ENCODE measurements around the gene NEMP1.
A peak's percentile ranks its signal among the peaks of the same experiment; 100 is the strongest.
"Not testable (repeated sequence)": the region's sequence is repeated elsewhere in the genome, so short reads cannot be mapped to it uniquely, and the experiment has no call there.

NEMP1 gene

DNA sequence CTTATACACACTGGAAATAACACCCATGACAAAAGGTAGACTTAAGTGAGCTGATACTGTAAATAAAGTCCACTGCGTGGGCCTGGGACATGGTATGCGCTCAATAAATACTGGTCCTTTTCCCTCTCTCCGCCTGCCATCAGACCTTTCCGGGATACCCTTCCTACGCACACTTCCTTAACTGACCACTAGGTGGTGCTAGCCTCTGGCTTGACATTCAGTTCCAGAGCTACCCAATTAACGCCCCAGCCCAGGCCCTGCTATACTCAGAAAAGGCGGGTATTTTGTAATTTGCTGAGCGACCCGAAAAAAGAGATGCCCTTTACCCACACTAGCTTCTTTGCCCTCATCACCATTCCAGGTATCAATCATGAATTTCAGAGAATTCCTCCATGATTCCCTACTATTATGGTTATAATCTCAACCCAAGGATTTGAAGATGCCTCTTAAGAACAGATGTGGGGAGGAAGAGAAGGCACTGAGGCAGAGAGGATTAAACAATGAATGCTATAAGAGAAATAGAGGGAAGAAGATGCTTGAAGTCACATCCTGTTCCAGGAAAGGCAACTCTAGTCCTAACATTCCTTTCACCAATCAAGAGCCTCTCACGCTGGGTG is 45.8 kb upstream of the NEMP1 start:
- no peak for DNase-seq (ENCODE audit: extremely low read depth, insufficient read length)
- no peaks in the 10 kb centered on the region for H3K36me3 ChIP-seq (ENCODE audit: control insufficient read depth, insufficient read depth, low read length)
- peaks cover 4% of the 10 kb centered on the region for H3K27me3 ChIP-seq (replicated peaks; ENCODE audit: control insufficient read depth, insufficient read depth, low read length)
- no peak overlapping the region for H3K4me3 ChIP-seq (replicated peaks; ENCODE audit: low read depth, low read length)
- TF ChIP-seq, protein P1, sequence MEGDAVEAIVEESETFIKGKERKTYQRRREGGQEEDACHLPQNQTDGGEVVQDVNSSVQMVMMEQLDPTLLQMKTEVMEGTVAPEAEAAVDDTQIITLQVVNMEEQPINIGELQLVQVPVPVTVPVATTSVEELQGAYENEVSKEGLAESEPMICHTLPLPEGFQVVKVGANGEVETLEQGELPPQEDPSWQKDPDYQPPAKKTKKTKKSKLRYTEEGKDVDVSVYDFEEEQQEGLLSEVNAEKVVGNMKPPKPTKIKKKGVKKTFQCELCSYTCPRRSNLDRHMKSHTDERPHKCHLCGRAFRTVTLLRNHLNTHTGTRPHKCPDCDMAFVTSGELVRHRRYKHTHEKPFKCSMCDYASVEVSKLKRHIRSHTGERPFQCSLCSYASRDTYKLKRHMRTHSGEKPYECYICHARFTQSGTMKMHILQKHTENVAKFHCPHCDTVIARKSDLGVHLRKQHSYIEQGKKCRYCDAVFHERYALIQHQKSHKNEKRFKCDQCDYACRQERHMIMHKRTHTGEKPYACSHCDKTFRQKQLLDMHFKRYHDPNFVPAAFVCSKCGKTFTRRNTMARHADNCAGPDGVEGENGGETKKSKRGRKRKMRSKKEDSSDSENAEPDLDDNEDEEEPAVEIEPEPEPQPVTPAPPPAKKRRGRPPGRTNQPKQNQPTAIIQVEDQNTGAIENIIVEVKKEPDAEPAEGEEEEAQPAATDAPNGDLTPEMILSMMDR (IDR thresholded peaks at IDR 0.05; ENCODE audit: insufficient read depth, low read length, poor library complexity, severe bottlenecking): peak; percentile 94

DNA sequence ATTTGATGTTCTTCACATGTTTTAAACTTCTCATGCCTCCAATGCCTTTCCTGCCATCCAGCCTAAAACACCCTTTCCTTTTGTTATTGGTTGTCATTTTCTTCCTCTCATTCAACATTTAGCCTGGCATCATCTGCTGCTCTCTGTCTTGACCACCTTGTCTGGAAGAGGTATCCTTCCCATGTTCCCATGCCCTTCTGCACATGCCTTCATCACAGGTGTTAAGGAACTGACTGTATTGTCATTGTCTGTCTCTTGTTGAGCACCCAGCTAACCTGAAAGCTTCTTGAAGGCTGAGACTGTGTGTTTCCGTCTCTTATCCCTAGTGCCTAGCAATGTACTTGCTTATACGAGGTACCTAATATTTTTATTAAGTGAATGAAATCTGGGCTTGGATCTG is 45.2 kb upstream of the NEMP1 start:
- Histone ChIP-seq H3K27me3 (replicated peaks; ENCODE audit: control insufficient read depth, insufficient read depth, low read length) (peaks cover 4% of the 10 kb centered on the region), H3K36me3 (ENCODE audit: control insufficient read depth, insufficient read depth, low read length) (no peaks in the 10 kb centered on the region), H3K4me3 (replicated peaks; ENCODE audit: low read depth, low read length) (no peak overlapping the region)
- TF ChIP-seq, protein P1 (IDR thresholded peaks at IDR 0.05; ENCODE audit: insufficient read depth, low read length, poor library complexity, severe bottlenecking): no peak
- DNase-seq (ENCODE audit: extremely low read depth, insufficient read length): no peak

DNA sequence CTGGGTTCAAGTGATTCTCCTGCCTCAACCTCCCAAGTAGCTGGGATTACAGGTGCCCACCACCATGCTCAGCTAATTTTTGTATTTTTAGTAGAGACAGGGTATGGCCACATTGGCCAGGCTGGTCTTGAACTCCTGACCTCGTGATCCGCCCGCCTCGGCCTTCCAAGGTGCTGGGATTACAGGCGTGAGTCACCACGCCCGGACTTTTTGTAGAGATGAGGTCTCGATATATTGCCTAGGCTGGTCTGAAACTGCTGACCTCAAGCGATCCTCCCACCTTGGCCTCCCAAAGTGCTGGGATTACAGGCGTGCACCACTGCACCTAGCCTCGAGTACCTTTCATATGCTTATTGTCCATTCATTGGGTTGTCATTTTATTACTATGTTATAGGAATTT is 42.1 kb upstream of the NEMP1 start:
- H3K27me3 ChIP-seq (replicated peaks; ENCODE audit: control insufficient read depth, insufficient read depth, low read length); H3K36me3 ChIP-seq (ENCODE audit: control insufficient read depth, insufficient read depth, low read length); DNase-seq (ENCODE audit: extremely low read depth, insufficient read length): not testable (repeated sequence)

DNA sequence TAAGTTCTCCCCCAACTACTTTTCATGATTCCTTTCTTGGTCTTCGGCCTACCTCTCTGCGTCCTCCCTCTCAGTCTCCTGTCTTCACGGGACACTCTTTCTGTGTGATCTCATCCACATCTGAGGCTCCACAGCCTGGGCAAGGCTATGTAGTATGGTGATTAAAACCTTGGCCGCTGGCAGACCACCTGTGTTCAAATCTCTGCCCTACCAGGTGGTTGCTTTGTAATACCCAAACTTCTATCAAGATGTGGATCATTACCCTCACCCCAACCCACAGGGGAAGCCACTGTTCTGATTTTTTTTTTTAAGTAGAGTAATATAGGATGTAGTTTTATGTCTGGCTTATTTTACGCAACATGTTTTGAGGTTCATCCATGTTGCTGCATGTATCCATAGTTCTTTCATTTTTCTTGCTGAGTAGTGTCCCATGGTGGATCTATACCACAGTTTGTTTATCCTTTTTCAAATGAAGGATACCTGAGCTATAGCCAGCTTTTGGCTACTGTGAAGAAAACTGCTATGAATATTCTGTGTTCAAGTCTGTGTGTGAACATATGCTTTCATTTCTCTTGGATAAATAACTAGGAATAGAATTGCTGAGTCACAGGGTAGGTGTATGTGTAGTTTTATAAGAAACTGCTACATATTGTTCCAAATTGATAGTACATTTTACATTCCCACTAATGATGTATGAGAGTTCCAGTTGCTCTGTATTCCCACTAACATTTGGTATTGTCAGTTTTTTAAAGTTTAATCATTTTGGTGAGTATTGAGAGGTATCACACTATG is 40.9 kb upstream of the NEMP1 start:
- H3K4me3 ChIP-seq (replicated peaks; ENCODE audit: low read depth, low read length): no peak overlapping the region
- no peaks in the 10 kb centered on the region for H3K36me3 ChIP-seq (ENCODE audit: control insufficient read depth, insufficient read depth, low read length)
- no peaks in the 10 kb centered on the region for H3K27me3 ChIP-seq (replicated peaks; ENCODE audit: control insufficient read depth, insufficient read depth, low read length)
- no peak for DNase-seq (ENCODE audit: extremely low read depth, insufficient read length)
- TF ChIP-seq, protein P1 (IDR thresholded peaks at IDR 0.05; ENCODE audit: insufficient read depth, low read length, poor library complexity, severe bottlenecking): no peak

More for the DNA sequence above, 42.1 kb upstream of the NEMP1 start:
- not testable (repeated sequence) for H3K4me3 ChIP-seq (replicated peaks; ENCODE audit: low read depth, low read length)

DNA sequence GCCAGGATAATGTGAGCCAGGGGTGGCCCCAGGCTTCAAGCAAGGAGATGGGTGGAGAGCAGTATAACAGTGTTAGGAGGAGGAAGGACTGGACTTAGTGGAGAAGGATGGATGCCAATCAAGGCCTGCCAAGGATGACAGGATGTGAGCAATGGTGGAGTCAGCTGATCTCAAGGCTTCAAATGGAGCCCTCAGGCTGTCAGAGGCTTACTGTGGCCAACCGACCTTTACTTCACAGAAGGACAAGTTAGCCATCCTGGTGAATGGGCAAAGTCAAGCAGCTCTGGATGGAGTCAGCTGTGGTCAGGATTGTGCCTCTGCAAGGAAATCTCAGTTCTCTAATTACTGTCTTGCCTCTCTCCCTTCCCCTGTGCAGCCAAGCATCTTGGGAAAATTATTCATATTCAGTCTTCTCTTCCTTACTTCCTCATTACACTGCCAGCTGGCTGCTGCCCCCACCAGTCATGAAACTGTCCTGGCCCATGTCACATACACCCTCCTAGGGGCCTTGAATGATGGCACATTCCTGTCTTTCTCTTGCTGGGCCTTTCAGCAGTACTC is 40.2 kb upstream of the NEMP1 start:
- TF ChIP-seq, protein P1 (IDR thresholded peaks at IDR 0.05; ENCODE audit: insufficient read depth, low read length, poor library complexity, severe bottlenecking): no peak
- Histone ChIP-seq H3K36me3 (ENCODE audit: control insufficient read depth, insufficient read depth, low read length) (no peaks in the 10 kb centered on the region), H3K4me3 (replicated peaks; ENCODE audit: low read depth, low read length) (no peak overlapping the region), H3K27me3 (replicated peaks; ENCODE audit: control insufficient read depth, insufficient read depth, low read length) (no peaks in the 10 kb centered on the region)
- DNase-seq (ENCODE audit: extremely low read depth, insufficient read length): no peak

DNA sequence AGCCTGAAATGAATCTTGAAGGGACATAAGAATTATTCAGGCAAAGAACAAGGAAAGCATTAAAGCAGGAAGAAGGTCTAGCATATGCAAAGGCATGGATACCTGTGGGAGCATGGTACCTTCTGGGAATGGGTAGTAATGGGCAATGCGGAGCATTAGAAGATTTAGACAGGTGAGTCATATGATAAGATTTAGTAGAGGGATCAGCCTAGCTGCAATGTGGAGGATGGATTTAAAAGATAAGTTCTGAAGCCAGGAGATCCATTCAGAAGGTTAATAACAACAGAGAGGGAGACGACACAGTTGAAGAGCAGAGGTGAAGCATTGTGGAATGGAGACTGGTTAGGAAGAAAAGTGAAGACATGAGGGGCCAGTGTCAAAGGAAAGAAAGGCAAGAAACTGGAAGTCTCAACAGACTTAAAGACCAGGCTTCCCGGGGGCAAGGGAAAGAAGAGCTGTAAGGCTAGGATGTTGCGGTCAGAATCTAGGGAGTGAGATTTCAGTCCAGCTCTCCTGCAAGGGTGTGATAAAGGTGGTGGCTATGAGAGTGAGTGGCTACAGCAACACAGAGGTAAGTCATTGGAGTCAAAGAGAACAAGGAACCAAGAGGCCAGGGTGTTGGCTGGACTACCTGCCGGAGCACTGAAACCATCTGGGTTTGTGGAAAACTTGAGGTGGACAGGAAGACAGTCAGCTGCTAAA is 38.1 kb upstream of the NEMP1 start:
- Histone ChIP-seq H3K36me3 (ENCODE audit: control insufficient read depth, insufficient read depth, low read length) (no peaks in the 10 kb centered on the region), H3K27me3 (replicated peaks; ENCODE audit: control insufficient read depth, insufficient read depth, low read length) (no peaks in the 10 kb centered on the region), H3K4me3 (replicated peaks; ENCODE audit: low read depth, low read length) (no peak overlapping the region)
- DNase-seq (ENCODE audit: extremely low read depth, insufficient read length): no peak
- TF ChIP-seq, protein P1 (IDR thresholded peaks at IDR 0.05; ENCODE audit: insufficient read depth, low read length, poor library complexity, severe bottlenecking): no peak
